Measurements from ENCODE around the gene LCE3C.
A peak's percentile ranks its signal among the peaks of the same experiment; 100 is the strongest.
"Not testable (repeated sequence)": the region's sequence is repeated elsewhere in the genome, so short reads cannot be mapped to it uniquely, and the experiment has no call there.

LCE3C gene, protein sequence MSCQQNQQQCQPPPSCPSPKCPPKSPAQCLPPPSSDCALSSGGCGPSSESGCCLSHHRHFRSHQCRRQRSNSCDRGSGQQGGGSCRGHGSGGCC

GRCh38 chr1:152599934-152600333 lies at the start of gene LCE3C:
Gene LCE3C, plus strand, starts transcription at chr1:152600234. Its CDS starts 498 bp downstream, at chr1:152600732.
- no peak for DNase-seq

- no peak for DNase-seq
Measured at GRCh38 chr1:152565115-152565514, 34.9 kb upstream of the LCE3C start.

GRCh38 chr1:152565535-152566215 lies 34.4 kb upstream of the LCE3C start:
- DNase-seq = no peak

DNA sequence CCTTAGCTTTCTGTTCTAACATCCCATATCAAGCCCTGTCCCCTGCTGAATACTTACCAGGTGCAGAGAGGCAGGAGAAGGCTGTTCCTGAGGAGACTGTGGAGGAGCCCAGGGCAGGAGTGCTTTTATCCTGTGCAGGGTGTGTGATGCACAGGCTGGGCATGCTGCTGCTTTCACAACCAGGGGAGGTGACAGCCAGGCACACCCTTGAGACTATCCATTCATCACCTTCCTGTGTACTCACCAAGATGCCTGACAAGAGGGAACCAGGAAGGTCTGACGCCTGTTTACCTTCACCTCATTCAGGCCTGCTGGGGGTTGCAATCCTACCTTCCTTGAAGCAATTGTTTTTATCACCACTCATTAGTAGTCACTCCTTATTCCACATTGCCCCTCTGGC lies 33.4 kb upstream of the LCE3C start, which contains the start of gene LCE3E:
LCE3E (minus strand) TSS at position 100 of the 400 bp plus-strand sequence. CDS start 572 bp downstream, outside the sequence.
- no peak for DNase-seq

DNA sequence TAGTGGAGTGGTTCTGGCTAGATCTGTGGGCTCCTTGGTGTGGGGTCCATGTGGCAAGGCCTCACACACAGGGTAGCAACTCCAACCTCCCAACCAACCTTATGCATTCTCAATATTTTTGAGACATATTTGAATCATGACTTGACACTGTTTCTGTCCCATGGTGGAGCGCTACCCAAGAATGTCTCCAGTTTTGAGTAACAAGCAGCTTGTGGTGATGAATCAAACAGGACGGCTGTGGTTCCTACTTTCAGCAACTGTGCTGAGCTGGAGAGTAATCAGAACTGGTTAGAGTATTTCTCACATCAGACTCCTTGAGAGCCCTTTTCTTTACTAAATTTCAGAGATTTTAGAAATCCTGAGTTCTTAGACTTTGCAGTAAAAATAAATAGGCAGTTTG lies 22.9 kb upstream of the LCE3C start:
- no peak for DNase-seq

GRCh38 chr1:152579526-152579925 lies 20.5 kb upstream of the LCE3C start:
- DNase-seq = not testable (repeated sequence)

DNA sequence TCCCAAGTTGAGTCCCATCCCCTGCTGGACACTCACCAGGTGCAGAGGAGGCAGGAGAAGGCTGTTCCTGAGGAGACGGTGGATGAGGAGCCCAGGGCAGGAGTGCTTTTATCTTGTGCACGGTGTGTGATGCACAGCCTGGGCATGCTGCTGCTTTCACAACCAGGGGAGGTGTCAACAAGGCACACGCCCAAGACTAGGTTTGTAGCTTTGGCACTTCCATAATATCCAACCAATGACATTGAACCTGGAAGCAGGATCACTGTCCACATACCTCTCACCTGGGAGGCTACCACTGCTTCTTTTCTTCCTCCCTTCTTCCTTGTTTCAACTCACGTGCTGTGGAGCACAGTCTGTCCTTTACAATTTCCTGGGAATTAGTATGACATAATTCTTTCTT lies 19.6 kb upstream of the LCE3C start, which contains the start of gene LCE3D:
LCE3D (minus strand) TSS at position 84 of the 400 bp plus-strand sequence. CDS start 580 bp downstream, outside the sequence.
- no peak for DNase-seq

- DNase-seq = no peak
Measured at GRCh38 chr1:152582647-152583046, 17.4 kb upstream of the LCE3C start.

DNA sequence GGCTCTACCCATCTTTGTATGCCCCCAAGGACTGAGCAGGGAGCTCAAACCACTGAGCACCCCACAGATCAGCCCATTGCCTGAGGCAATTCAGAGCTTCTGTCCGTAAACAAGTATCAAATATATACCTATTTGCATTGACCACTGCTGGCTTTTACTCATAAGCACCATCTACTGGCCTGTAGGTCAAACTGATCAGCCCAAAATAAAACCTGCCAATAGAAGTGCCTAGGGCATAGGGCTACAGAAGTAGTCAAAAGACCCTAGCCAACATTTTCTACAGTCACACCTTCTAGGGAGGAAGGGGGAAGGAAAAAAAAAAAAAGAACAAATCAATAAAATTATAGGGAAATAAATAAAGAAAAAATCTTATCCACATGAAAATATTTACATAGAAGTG lies 14.4 kb upstream of the LCE3C start:
- no peak for DNase-seq

DNA sequence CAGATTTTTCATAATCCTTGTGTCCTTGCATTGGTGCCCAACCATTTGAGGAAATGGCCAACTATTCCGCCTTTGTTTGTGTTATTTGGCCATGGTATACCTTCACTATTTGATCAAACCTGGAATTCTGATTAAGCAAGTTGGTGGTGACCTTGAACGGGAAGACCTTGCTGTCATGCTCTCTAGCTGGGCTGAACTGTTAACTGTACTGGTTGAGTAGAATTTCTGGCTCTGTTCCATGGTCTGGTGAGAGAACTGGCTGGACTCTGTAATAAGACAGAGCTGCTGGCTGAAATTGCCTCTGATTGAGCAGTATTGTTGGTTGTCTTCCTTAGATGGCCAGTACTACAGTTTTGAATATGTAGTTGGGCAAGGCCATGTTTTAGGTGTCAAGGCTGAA lies 3.0 kb upstream of the LCE3C start:
- no peak for DNase-seq

- DNase-seq = no peak
Measured at GRCh38 chr1:152613511-152613910, 13.5 kb downstream of the LCE3C start, which contains the start of gene LCE3B. Gene LCE3B, plus strand, starts transcription at chr1:152613811. Its CDS starts 0 bp downstream, at chr1:152613811.

- DNase-seq = no peak
Measured at GRCh38 chr1:152621993-152622392, 22.0 kb downstream of the LCE3C start.

- DNase-seq = no peak
Measured at GRCh38 chr1:152622803-152623202, 22.8 kb downstream of the LCE3C start, which contains the start of gene LCE3A. Gene LCE3A, minus strand, starts transcription at chr1:152623103. Its CDS starts 0 bp downstream, at chr1:152623103.

DNA sequence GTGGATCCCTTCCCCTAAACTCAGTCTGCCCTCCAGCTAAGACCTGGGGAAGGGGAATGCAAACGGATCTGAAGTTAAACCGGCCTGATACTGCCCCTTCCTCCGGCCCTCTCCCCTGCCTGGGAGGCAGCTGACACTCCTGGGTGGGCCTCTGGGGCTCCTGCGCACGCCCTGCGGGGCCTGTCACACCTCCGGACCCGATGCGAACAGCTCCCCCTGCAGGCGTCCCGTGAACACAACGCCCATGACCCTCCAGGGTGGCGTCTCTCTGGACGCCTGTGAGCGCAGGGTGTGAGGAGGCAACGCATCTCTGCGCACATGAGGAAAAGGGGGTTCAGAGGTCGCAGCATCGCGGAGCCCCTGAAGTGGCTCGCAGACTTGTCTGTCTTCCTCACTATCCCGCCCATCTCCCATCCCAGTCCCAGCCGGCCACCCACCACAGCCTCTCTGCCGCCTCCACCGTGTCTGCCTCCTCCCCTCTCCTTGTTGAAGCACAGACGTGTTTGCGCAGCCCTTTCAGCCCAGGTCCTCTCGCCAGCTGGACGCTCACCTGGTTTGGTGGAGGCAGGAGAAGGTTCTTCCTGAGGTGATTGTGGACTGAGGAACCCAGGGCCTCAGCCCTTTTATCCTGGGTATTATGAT lies 23.3 kb downstream of the LCE3C start:
- peak; percentile 18 for DNase-seq

DNA sequence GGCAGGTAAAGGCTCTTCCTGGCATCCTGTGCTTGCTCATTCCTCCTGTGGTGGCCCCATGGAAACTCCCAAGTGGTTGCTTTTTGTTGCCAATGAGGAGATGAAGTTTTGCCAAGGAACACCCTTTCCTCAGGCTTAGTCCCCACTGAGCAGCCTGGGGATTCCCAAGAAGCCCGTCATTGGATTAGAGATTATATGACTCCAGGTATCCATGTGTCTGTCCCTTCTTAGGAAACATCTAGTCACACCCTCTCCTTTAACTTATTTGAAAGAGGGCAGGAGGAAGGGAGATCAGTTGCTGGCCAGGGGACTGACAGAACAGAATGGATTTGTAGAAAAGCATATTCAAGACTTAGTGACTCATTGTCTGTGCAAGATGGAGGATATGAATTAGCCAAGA lies 26.7 kb downstream of the LCE3C start:
- no peak for DNase-seq

GRCh38 chr1:152630596-152630995 lies 30.6 kb downstream of the LCE3C start:
- no peak for DNase-seq

GRCh38 chr1:152640351-152640750 lies 40.3 kb downstream of the LCE3C start:
- no peak for DNase-seq

DNA sequence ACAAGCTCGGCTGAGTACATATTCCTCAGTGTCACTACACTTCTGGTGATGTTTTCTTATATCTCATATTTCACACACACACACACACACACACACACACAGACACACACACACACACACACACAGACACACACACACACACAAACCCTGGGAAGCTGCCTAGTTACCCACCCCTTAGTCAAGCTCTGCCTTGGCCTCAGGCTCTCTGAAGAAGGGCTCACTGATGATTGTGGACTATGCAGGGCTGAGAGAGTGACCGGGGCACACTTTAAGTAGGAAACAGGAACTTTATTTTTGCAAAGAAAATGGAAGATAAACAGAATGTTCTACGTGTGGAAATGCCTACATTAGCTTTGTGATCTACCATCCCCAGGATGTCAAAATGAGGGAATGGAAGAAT lies 43.9 kb downstream of the LCE3C start:
- DNase-seq = no peak

DNA sequence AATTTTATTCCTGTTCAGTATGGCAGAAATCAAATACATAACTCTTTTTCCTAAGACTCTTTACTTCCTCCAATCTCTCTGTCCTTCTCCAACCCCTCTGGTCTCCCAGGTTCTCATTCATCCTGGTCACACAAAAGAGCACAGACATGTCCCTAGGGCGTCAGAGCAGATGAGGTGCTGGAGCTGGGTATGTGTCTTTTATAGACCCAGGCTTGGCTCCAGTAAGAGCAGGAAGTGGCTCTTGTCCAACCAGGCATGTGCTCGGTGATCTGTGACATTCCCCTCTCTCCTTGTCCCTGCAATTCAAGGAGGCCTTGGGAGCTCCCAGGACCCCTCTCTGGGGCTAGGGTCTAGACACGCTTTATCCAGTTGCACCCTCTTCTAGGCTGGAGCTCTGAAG lies 45.1 kb downstream of the LCE3C start:
- DNase-seq = no peak

GRCh38 chr1:152646656-152647055 lies 46.6 kb downstream of the LCE3C start:
- no peak for DNase-seq

Measured in DMS53 (cell line).